22Rv1 (cell line): ENCODE measurements around the gene FAM222A.

ENCODE experiments used
- CTCF ChIP-seq: fragments of 450-650 bp; IDR thresholded peaks from 2 replicates; pipeline ENCODE4 v1.5.1; 2017; ENCODE audit warnings: mild to moderate bottlenecking
- ZFX ChIP-seq: fragments of 450-650 bp; IDR thresholded peaks from 2 replicates; pipeline ENCODE4 v1.6.1; 2017; ENCODE audit warnings: antibody characterized with exemption, borderline replicate concordance

GRCh38 chr12:109731231-109731731 is 17.7 kb downstream of the FAM222A start:
- no peak for TF ChIP-seq CTCF
- TF ChIP-seq ZFX: no peak
